Stimulated activated CD4-positive, alpha-beta T cell treated with anti-CD3 and anti-CD28 coated beads, Interleukin-12 subunit alpha, Interleukin-12 subunit beta, amount 100 ng/mL, for 24 hours (primary cell): ENCODE data around the gene HDAC4.
"Not testable (repeated sequence)": the region's sequence is repeated elsewhere in the genome, so short reads cannot be mapped to it uniquely, and the experiment has no call there.

ENCODE experiments used
- DNase-seq, 2 experiments: peaks; one replicate each; pipeline ENCODE4 v3.0.0-alpha.2; 2020; ENCODE audit warnings: low read depth in 2 of 2

Gene HDAC4

GRCh38 chr2:239187464-239188253 lies 213.2 kb downstream of the HDAC4 start:
- no peak for DNase-seq

GRCh38 chr2:239186516-239187357 lies 214.1 kb downstream of the HDAC4 start:
- no peak for DNase-seq

- no peak for DNase-seq
Observed at GRCh38 chr2:239184968-239185903, 215.6 kb downstream of the HDAC4 start.

- no peak for DNase-seq
Observed at GRCh38 chr2:239184179-239184578, 216.6 kb downstream of the HDAC4 start.

- no peak for DNase-seq
Observed at GRCh38 chr2:239182981-239183791, 217.6 kb downstream of the HDAC4 start.

GRCh38 chr2:239181903-239182581 lies 218.8 kb downstream of the HDAC4 start:
- no peak for DNase-seq

- no peak for DNase-seq
Observed at GRCh38 chr2:239181074-239181902, 219.5 kb downstream of the HDAC4 start.

- DNase-seq, result no peak
Observed at GRCh38 chr2:239180526-239181073, 220.2 kb downstream of the HDAC4 start.

GRCh38 chr2:239179851-239180371 lies 220.9 kb downstream of the HDAC4 start:
- DNase-seq, result no peak

- DNase-seq, result no peak
Observed at GRCh38 chr2:239178954-239179353, 221.9 kb downstream of the HDAC4 start.

- no peak for DNase-seq
Observed at GRCh38 chr2:239178484-239178883, 222.3 kb downstream of the HDAC4 start.

GRCh38 chr2:239177908-239178307 lies 222.9 kb downstream of the HDAC4 start:
- no peak for DNase-seq

GRCh38 chr2:239177325-239177724 lies 223.5 kb downstream of the HDAC4 start:
- no peak for DNase-seq

GRCh38 chr2:239176138-239176803 lies 224.5 kb downstream of the HDAC4 start:
- not testable (repeated sequence) for DNase-seq

- DNase-seq, result no peak
Observed at GRCh38 chr2:239175181-239175580, 225.6 kb downstream of the HDAC4 start.

- DNase-seq, result no peak
Observed at GRCh38 chr2:239173301-239173700, 227.5 kb downstream of the HDAC4 start.

GRCh38 chr2:239171643-239172042 lies 229.2 kb downstream of the HDAC4 start:
- DNase-seq, result no peak

GRCh38 chr2:239169311-239170048 lies 231.3 kb downstream of the HDAC4 start:
- no peak for DNase-seq
